ENCODE results near the gene PTK7. TPM values are rescaled to one million over a fixed set of nuclear protein-coding genes. Genes with fewer than 3 reads are reported as not detected.

The PTK7 gene
- total RNA-seq, 1 donor, result 190 TPM

- H3K36me3 ChIP-seq (ENCODE audit: insufficient read depth, low read length), result no peaks in the 10 kb centered on the region
- peak overlapping the region; percentile 56 for H3K4me2 ChIP-seq (ENCODE audit: insufficient read depth, low read length)
- peaks cover 54% of the 10 kb centered on the region for H3K79me2 ChIP-seq (ENCODE audit: insufficient read depth, low read length)
- H3K4me3 ChIP-seq (ENCODE audit: insufficient read depth, low read length), result no peak overlapping the region
- peak overlapping the region; percentile 91 for H3K27ac ChIP-seq (ENCODE audit: low read depth, low read length)
- DNase-seq (ENCODE audit: insufficient read length, low spot score, missing footprints), result peak; percentile 11
- H3K9me3 ChIP-seq (ENCODE audit: low read depth, low read length), result no peaks in the 10 kb centered on the region
- H3K27me3 ChIP-seq (ENCODE audit: insufficient read depth, low read length), result no peaks in the 10 kb centered on the region
- no peaks in the 10 kb centered on the region for H4K20me1 ChIP-seq (ENCODE audit: insufficient read depth, low read length)
- no peak overlapping the region for H2AFZ ChIP-seq (ENCODE audit: low read length)
- TF ChIP-seq, protein P1, sequence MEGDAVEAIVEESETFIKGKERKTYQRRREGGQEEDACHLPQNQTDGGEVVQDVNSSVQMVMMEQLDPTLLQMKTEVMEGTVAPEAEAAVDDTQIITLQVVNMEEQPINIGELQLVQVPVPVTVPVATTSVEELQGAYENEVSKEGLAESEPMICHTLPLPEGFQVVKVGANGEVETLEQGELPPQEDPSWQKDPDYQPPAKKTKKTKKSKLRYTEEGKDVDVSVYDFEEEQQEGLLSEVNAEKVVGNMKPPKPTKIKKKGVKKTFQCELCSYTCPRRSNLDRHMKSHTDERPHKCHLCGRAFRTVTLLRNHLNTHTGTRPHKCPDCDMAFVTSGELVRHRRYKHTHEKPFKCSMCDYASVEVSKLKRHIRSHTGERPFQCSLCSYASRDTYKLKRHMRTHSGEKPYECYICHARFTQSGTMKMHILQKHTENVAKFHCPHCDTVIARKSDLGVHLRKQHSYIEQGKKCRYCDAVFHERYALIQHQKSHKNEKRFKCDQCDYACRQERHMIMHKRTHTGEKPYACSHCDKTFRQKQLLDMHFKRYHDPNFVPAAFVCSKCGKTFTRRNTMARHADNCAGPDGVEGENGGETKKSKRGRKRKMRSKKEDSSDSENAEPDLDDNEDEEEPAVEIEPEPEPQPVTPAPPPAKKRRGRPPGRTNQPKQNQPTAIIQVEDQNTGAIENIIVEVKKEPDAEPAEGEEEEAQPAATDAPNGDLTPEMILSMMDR (IDR thresholded peaks at IDR 0.05; ENCODE audit: extremely low read depth, low read depth, low read length), result no peak
- peaks cover 66% of the 10 kb centered on the region for H3K4me1 ChIP-seq (ENCODE audit: insufficient read depth, low read length)
Measured at GRCh38 chr6:43120101-43120763, 44.1 kb downstream of the PTK7 start.

DNA sequence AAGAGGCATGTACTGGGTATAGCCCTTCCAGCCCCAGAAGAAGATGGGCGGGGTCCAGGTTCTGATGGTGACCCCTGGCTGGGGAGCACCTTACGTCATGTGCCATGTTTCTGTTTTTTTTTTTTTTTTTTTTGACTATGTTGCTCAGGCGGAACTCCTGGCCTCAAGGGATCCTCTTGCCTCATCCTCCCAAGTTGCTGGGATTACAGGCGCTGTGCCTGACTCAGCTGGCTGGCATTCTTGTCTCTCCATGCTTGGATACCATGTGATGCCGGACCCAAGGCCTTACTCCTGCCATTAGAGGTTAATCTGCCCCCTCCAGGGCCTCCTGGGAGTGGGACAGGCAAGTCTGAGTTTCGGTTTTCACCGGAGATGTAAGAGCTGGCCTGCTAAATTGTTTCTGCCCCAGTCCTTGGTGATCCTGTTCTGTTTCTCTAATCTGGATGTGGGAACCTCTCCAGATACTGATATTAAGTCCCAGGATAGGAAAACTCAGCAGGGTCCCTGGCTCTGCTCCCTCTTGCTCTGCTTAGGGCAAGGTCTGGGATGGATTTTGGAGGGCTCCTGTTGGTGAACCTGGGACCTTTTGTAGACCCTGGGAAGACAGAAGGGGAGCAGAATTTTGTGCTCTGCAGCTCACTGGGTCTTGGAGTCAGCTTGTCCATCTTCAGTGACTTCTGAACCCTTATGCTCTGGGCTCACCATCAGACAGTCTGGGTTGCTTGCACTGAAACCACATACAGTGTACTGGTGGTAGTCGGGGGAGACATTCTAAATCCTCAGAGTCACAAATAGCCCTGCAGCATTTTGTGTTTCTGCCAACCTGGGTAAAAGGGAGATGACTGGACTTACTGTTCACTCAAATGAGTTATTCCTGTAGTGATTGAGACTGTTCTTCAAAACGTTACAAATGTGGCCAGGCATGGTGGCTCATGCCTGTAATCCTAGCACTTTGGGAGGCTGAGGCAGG is 45.1 kb downstream of the PTK7 start:
- Histone ChIP-seq H3K36me3 (ENCODE audit: insufficient read depth, low read length) (no peaks in the 10 kb centered on the region), H3K79me2 (ENCODE audit: insufficient read depth, low read length) (peaks cover 48% of the 10 kb centered on the region), H4K20me1 (ENCODE audit: insufficient read depth, low read length) (no peaks in the 10 kb centered on the region), H3K4me2 (ENCODE audit: insufficient read depth, low read length) (peak overlapping the region; percentile 56), H3K4me3 (ENCODE audit: insufficient read depth, low read length) (peak overlapping the region; percentile 0), H2AFZ (ENCODE audit: low read length) (no peak overlapping the region), H3K4me1 (ENCODE audit: insufficient read depth, low read length) (peaks cover 67% of the 10 kb centered on the region), H3K9me3 (ENCODE audit: low read depth, low read length) (no peaks in the 10 kb centered on the region), H3K27ac (ENCODE audit: low read depth, low read length) (peak overlapping the region; percentile 91), H3K27me3 (ENCODE audit: insufficient read depth, low read length) (no peaks in the 10 kb centered on the region)
- TF ChIP-seq, protein P1 (IDR thresholded peaks at IDR 0.05; ENCODE audit: extremely low read depth, low read depth, low read length), result no peak
- DNase-seq (ENCODE audit: insufficient read length, low spot score, missing footprints), result peak; percentile 93

- Histone ChIP-seq H4K20me1 (ENCODE audit: insufficient read depth, low read length) (no peaks in the 10 kb centered on the region), H3K36me3 (ENCODE audit: insufficient read depth, low read length) (no peaks in the 10 kb centered on the region), H3K9me3 (ENCODE audit: low read depth, low read length) (no peaks in the 10 kb centered on the region), H3K79me2 (ENCODE audit: insufficient read depth, low read length) (peaks cover 53% of the 10 kb centered on the region), H2AFZ (ENCODE audit: low read length) (no peak overlapping the region), H3K27ac (ENCODE audit: low read depth, low read length) (peak overlapping the region; percentile 91), H3K4me1 (ENCODE audit: insufficient read depth, low read length) (peaks cover 64% of the 10 kb centered on the region), H3K27me3 (ENCODE audit: insufficient read depth, low read length) (no peaks in the 10 kb centered on the region), H3K4me3 (ENCODE audit: insufficient read depth, low read length) (no peak overlapping the region), H3K4me2 (ENCODE audit: insufficient read depth, low read length) (peak overlapping the region; percentile 56)
- TF ChIP-seq, protein P1 (IDR thresholded peaks at IDR 0.05; ENCODE audit: extremely low read depth, low read depth, low read length), result no peak
- no peak for DNase-seq (ENCODE audit: insufficient read length, low spot score, missing footprints)
Measured at GRCh38 chr6:43122146-43122545, 46.0 kb downstream of the PTK7 start.

All from osteoblast (primary cell).